Measurements from ENCODE around the gene BCAS1. TPM values are rescaled to one million over a fixed set of nuclear protein-coding genes. Genes with fewer than 3 reads are reported as not detected.

BCAS1 gene
- total RNA-seq, 1 experiment from 2014 or later: 3.1 TPM

- no peak overlapping the region for H3K4me3 ChIP-seq (ENCODE audit: low read depth in 2 of 2, low read length in 2 of 2)
- ATAC-seq (no peak), DNase-seq (ENCODE audit: low read depth, low spot score) (no peak)
- in situ Hi-C loops (cut with HindIII; ENCODE audit: low pct_unique_long_range_greater_than_20kb, low sequenced_read_pairs): no loop called here
- BruUV-seq (replicated peaks): no TSS peak
- ChIA-PET CTCF (no interaction called here), POLR2A (interaction anchor here (0.6 to 0.7 kb wide), 2 partner anchors 10 to 29 kb away, joined by 3 to 8 read pairs; no protein-coding TSS in a partner anchor)
- TF ChIP-seq REST (IDR thresholded peaks at IDR 0.05; ENCODE audit: insufficient read depth in 1 of 2, low read depth in 2 of 2, low read length in 1 of 2) (no peak), SIN3A (IDR thresholded peaks at IDR 0.05; ENCODE audit: borderline replicate concordance, insufficient read depth, low read depth, low read length) (no peak), POLR2AphosphoS5 (IDR thresholded peaks at IDR 0.05; ENCODE audit: low read depth, low read length) (no peak), CTCF (IDR thresholded peaks at IDR 0.05) (no peak), TCF7L2 (IDR thresholded peaks at IDR 0.05; ENCODE audit: low read depth, low read length) (no peak)
- no peaks in the 10 kb centered on the region for H3K27me3 ChIP-seq (ENCODE audit: control insufficient read depth, insufficient read depth, low read length)
- H3K9me3 ChIP-seq (ENCODE audit: control insufficient read depth, insufficient read depth, low read depth, low read length): no peaks in the 10 kb centered on the region
- no peaks in the 10 kb centered on the region for H3K36me3 ChIP-seq (ENCODE audit: control insufficient read depth, insufficient read depth, low read length)
- H3K27ac ChIP-seq (ENCODE audit: low read length): peak overlapping the region; percentile 89
- intact Hi-C loops (cut with micrococcal nuclease; ENCODE audit: unreplicated experiment): no loop called here
- peaks cover 52% of the 10 kb centered on the region for H3K4me1 ChIP-seq (ENCODE audit: control insufficient read depth, insufficient read depth, low read length)
Measured at GRCh38 chr20:53929974-53930650, 140.3 kb downstream of the BCAS1 start.

- ChIA-PET CTCF (no interaction called here), POLR2A (interaction anchor here (0.6 kb wide), 1 partner anchor 10 kb away, joined by 8 read pairs; no protein-coding TSS in a partner anchor)
- no peak overlapping the region for H3K4me3 ChIP-seq (ENCODE audit: low read depth in 2 of 2, low read length in 2 of 2)
- ATAC-seq (no peak), DNase-seq (ENCODE audit: low read depth, low spot score) (no peak)
- H3K9me3 ChIP-seq (ENCODE audit: control insufficient read depth, insufficient read depth, low read depth, low read length): no peaks in the 10 kb centered on the region
- H3K36me3 ChIP-seq (ENCODE audit: control insufficient read depth, insufficient read depth, low read length): no peaks in the 10 kb centered on the region
- peak overlapping the region; percentile 89 for H3K27ac ChIP-seq (ENCODE audit: low read length)
- H3K27me3 ChIP-seq (ENCODE audit: control insufficient read depth, insufficient read depth, low read length): no peaks in the 10 kb centered on the region
- intact Hi-C loops (cut with micrococcal nuclease; ENCODE audit: unreplicated experiment): no loop called here
- no TSS peak for BruUV-seq (replicated peaks)
- peaks cover 44% of the 10 kb centered on the region for H3K4me1 ChIP-seq (ENCODE audit: control insufficient read depth, insufficient read depth, low read length)
- no peak for TF ChIP-seq REST (IDR thresholded peaks at IDR 0.05; ENCODE audit: insufficient read depth in 1 of 2, low read depth in 2 of 2, low read length in 1 of 2)
- no peak for TF ChIP-seq CTCF (IDR thresholded peaks at IDR 0.05)
- no peak for TF ChIP-seq POLR2AphosphoS5 (IDR thresholded peaks at IDR 0.05; ENCODE audit: low read depth, low read length)
- no peak for TF ChIP-seq TCF7L2 (IDR thresholded peaks at IDR 0.05; ENCODE audit: low read depth, low read length)
- TF ChIP-seq SIN3A (IDR thresholded peaks at IDR 0.05; ENCODE audit: borderline replicate concordance, insufficient read depth, low read depth, low read length): no peak
- in situ Hi-C loops (cut with HindIII; ENCODE audit: low pct_unique_long_range_greater_than_20kb, low sequenced_read_pairs): no loop called here
Measured at GRCh38 chr20:53929399-53929798, 141.0 kb downstream of the BCAS1 start.

Measured in Panc1 (cell line).